B cell (primary cell): ENCODE measurements around the gene GORASP1. TPM values are rescaled to one million over a fixed set of nuclear protein-coding genes. Genes with fewer than 3 reads are reported as not detected.
A peak's percentile ranks its signal among the peaks of the same experiment; 100 is the strongest.

Experiments
- ATAC-seq: fragments of 200-7000 bp; cut with Tn5 transposase; one replicate; pipeline ENCODE4 v1.10.0; 2021; ENCODE audit warnings: low read depth, mild to moderate bottlenecking, moderate number of reproducible peaks, moderate library complexity
- CTCF ChIA-PET: fragments of 350-600 bp; sonication (Branson Sonifier 250); formaldehyde crosslinking; loops from one replicate; lab custom pipeline; 2021; ENCODE audit warnings: antibody characterized with exemption, inconsistent platforms; lab: Charles Lee
- POLR2A ChIA-PET: fragments of 350-600 bp; sonication (Branson Sonifier 250); formaldehyde crosslinking; loops from one replicate; lab custom pipeline; 2021; ENCODE audit warnings: antibody characterized with exemption; lab: Charles Lee
- DNase-seq: peaks from one replicate; pipeline ENCODE4 v3.0.0; 2013
- H2AFZ ChIP-seq: 2 replicates; pipeline ENCODE4 v1.6.1; 2012; ENCODE audit warnings: mild to moderate bottlenecking, low read depth, low read length; ENCODE audit not compliant: insufficient read depth, poor library complexity, severe bottlenecking
- H3K27ac ChIP-seq, 2 donors: 1 replicate in 1 of 2; 2 replicates in 1 of 2; pipeline ENCODE4 v1.5.1; 2012 to 2013; ENCODE audit warnings: low read length in 2 of 2, mild to moderate bottlenecking in 2 of 2, moderate library complexity in 1 of 2
- H3K27me3 ChIP-seq, 4 experiments: fragments of 200-600 bp in 1 of 4; sonication (generic) in 1 of 4; replicated peaks in 1 of 4; 1 replicate in 2 of 4; 2 replicates in 2 of 4; pipeline versions ENCODE4 v1.6.1 to v1.7.0; 2013 to 2016; ENCODE audit warnings: low read length in 3 of 4, mild to moderate bottlenecking in 2 of 4, mixed read lengths in 1 of 4, moderate library complexity in 1 of 4; ENCODE audit not compliant: insufficient read depth in 4 of 4, control insufficient read depth in 3 of 4; ENCODE audit errors: control extremely low read depth in 1 of 4
- H3K36me3 ChIP-seq, 2 experiments: replicated peaks in 1 of 2; 1 replicate in 1 of 2; 2 replicates in 1 of 2; pipeline versions ENCODE4 v1.6.1 to v1.7.1; 2013; ENCODE audit warnings: low read length in 1 of 2; ENCODE audit not compliant: insufficient read depth in 2 of 2, control insufficient read depth in 1 of 2; ENCODE audit errors: control extremely low read depth in 1 of 2, extremely low read depth in 1 of 2
- H3K4me1 ChIP-seq, 2 donors: fragments of 200-600 bp in 1 of 2; sonication (generic) in 1 of 2; 1 replicate in 1 of 2; 2 replicates in 1 of 2; pipeline versions ENCODE4 v1.5.1 to v1.6.1; 2013 to 2017; ENCODE audit warnings: low read length in 2 of 2; ENCODE audit not compliant: control insufficient read depth in 2 of 2, insufficient read depth in 2 of 2
- H3K4me2 ChIP-seq: replicated peaks from 2 replicates; pipeline ENCODE3; 2012; ENCODE audit warnings: mild to moderate bottlenecking, low read depth, low read length; ENCODE audit not compliant: poor library complexity, severe bottlenecking
- H3K4me3 ChIP-seq, 5 experiments: fragments of 200-600 bp in 1 of 5; sonication (generic) in 1 of 5; 1 replicate in 3 of 5; 2 replicates in 2 of 5; pipeline versions ENCODE4 v1.5.1 to v1.7.0; 2011 to 2016; ENCODE audit warnings: low read length in 4 of 5, mild to moderate bottlenecking in 4 of 5, low read depth in 2 of 5, control low read depth in 1 of 5, moderate library complexity in 1 of 5; ENCODE audit not compliant: insufficient read depth in 1 of 5; ENCODE audit errors: control extremely low read depth in 1 of 5, extremely low read depth in 1 of 5
- H3K79me2 ChIP-seq: fragments of 200-600 bp; sonication (generic); one replicate; pipeline ENCODE4 v1.6.0; 2016; ENCODE audit warnings: low read length; ENCODE audit not compliant: control insufficient read depth, insufficient read depth
- H3K9ac ChIP-seq: fragments of 200-600 bp; sonication (generic); 2 replicates; pipeline ENCODE4 v1.6.1; 2017; ENCODE audit warnings: mild to moderate bottlenecking, low read length, moderate library complexity
- H3K9me3 ChIP-seq, 3 donors: one replicate each; pipeline versions ENCODE4 v1.6.1 to v1.7.1; 2013; ENCODE audit warnings: low read length in 2 of 3; ENCODE audit not compliant: control insufficient read depth in 2 of 3, insufficient read depth in 1 of 3; ENCODE audit errors: control extremely low read depth in 1 of 3
- H4K20me1 ChIP-seq: 2 replicates; pipeline ENCODE4 v1.6.0; 2012; ENCODE audit warnings: mild to moderate bottlenecking, low read length; ENCODE audit not compliant: insufficient read depth, control insufficient read depth, poor library complexity, severe bottlenecking
- H3K27ac Mint-ChIP-seq: one replicate; pipeline ENCODE4 v1.8.0; 2021; ENCODE audit warnings: mixed read lengths
- H3K27me3 Mint-ChIP-seq: one replicate; pipeline ENCODE4 v1.8.0; 2021; ENCODE audit warnings: mixed read lengths
- H3K4me1 Mint-ChIP-seq: one replicate; pipeline ENCODE4 v1.8.0; 2021; ENCODE audit warnings: mixed read lengths
- H3K4me3 Mint-ChIP-seq: one replicate; pipeline ENCODE4 v1.8.0; 2021; ENCODE audit warnings: mixed read lengths
- H3K9me3 Mint-ChIP-seq: one replicate; pipeline ENCODE4 v1.8.0; 2022; ENCODE audit warnings: mixed read lengths; ENCODE audit not compliant: insufficient read depth
- CTCF ChIP-seq: fragments of 200-600 bp; IDR thresholded peaks from one replicate; pipeline ENCODE4 v1.8.0; 2022; ENCODE audit warnings: antibody characterized with exemption, mild to moderate bottlenecking
- EZH2 ChIP-seq: IDR thresholded peaks from 2 replicates; pipeline ENCODE4 v1.6.1; 2012; ENCODE audit warnings: borderline replicate concordance, low read depth, mild to moderate bottlenecking, moderate library complexity, low read length; ENCODE audit not compliant: insufficient read depth, poor library complexity, severe bottlenecking
- WGBS: methylation state at CpG from one replicate; pipeline ENCODE4 v1.1.5; 2013; ENCODE audit warnings: missing lambda C conversion rate; ENCODE audit not compliant: insufficient coverage; 5-methylcytosine and 5-hydroxymethylcytosine counted together
- intact Hi-C: fragments of 100-400 bp; cut with micrococcal nuclease; formaldehyde crosslinking; loops from one replicate; pipeline ENCODE4 v1.10.0; 2022
- polyA plus RNA-seq: library from polyadenylated mRNA; depleted of rRNA; stranded (reverse); fragments of >200 nt; gene quantifications from 2 replicates; pipeline ENCODE4 v1.2.3, GENCODE V29; 2012
- total RNA-seq, 2 donors: library from RNA; stranded (reverse); fragments of 120-200 nt in 1 of 2; gene quantifications; 1 replicate in 1 of 2; 2 replicates in 1 of 2; pipeline versions ENCODE4 v1.2.3 to v1.2.4, GENCODE V29; 2013 to 2022

GORASP1 gene
- total and polyA plus RNA-seq, 2 donors (not counting 1 experiment from before 2014, with no cell fraction given), result 81.7 to 84.0 TPM

- Mint-ChIP-seq H3K4me1 (peaks cover 66% of the 10 kb centered on the region), H3K4me3 (no peak overlapping the region), H3K27ac (peak overlapping the region; percentile 61), H3K9me3 (no peaks in the 10 kb centered on the region), H3K27me3 (no peaks in the 10 kb centered on the region)
- intact Hi-C loops, result loop anchor here (5.0 to 10.0 kb wide), 2 partner anchors 63 to 969 kb away; partner anchors contain the start of genes ACAA1 and MYD88
- CTCF ChIA-PET, result interaction anchor here (0.9 to 5.0 kb wide), 9 partner anchors 15 to 188 kb away, joined by 3 to 44 read pairs (median 10); no protein-coding TSS in a partner anchor
- Histone ChIP-seq H2AFZ (no peak overlapping the region), H3K4me1 (peaks cover 29 to 52% of the 10 kb centered on the region in 2 donors), H4K20me1 (peaks cover 43% of the 10 kb centered on the region), H3K9ac (no peak overlapping the region), H3K9me3 (no peaks in the 10 kb centered on the region), H3K27ac (peak overlapping the region in 1 of 2 donors; percentile 24), H3K27me3 (no peaks in the 10 kb centered on the region), H3K4me2 (no peak overlapping the region), H3K79me2 (peaks cover 53% of the 10 kb centered on the region), H3K4me3 (no peak overlapping the region), H3K36me3 (peaks cover 0 to 24% of the 10 kb centered on the region in 2 experiments)
- DNase-seq, result no peak
- POLR2A ChIA-PET, result interaction anchor here (1.0 kb wide), 1 partner anchor 23 kb away, joined by 3 read pairs; no protein-coding TSS in a partner anchor
- no peak for ATAC-seq
- WGBS, result 96% methylated on average over 6 of the region's 6 CpGs
- no peak for TF ChIP-seq EZH2
- TF ChIP-seq CTCF, result no peak
Measured at GRCh38 chr3:39103791-39104552, 3.5 kb downstream of the GORASP1 start.

- no peaks in the 10 kb centered on the region for H3K27me3 Mint-ChIP-seq
- Histone ChIP-seq H3K9ac (no peak overlapping the region), H3K4me3 (no peak overlapping the region), H3K4me1 (peaks cover 22 to 45% of the 10 kb centered on the region in 2 donors), H3K9me3 (no peaks in the 10 kb centered on the region), H3K79me2 (peaks cover 53% of the 10 kb centered on the region), H2AFZ (no peak overlapping the region), H3K36me3 (peaks cover 0 to 30% of the 10 kb centered on the region in 2 experiments), H3K27me3 (no peaks in the 10 kb centered on the region), H3K4me2 (no peak overlapping the region), H4K20me1 (peaks cover 46% of the 10 kb centered on the region), H3K27ac (peak overlapping the region in 1 of 2 donors; percentile 39)
- peaks cover 60% of the 10 kb centered on the region for H3K4me1 Mint-ChIP-seq
- H3K27ac Mint-ChIP-seq, result peak overlapping the region; percentile 61
- WGBS, result 81% methylated on average over 4 of the region's 4 CpGs
- CTCF ChIA-PET, result interaction anchor here (4.1 to 4.8 kb wide), 2 partner anchors 185 to 188 kb away, joined by 20 to 44 read pairs; no protein-coding TSS in a partner anchor
- intact Hi-C loops, result loop anchor here (5.0 to 10.0 kb wide), 2 partner anchors 64 to 969 kb away; partner anchors contain the start of genes ACAA1 and MYD88
- ATAC-seq, result no peak
- no peaks in the 10 kb centered on the region for H3K9me3 Mint-ChIP-seq
- POLR2A ChIA-PET, result no interaction called here
- no peak for TF ChIP-seq CTCF
- TF ChIP-seq EZH2, result no peak
- H3K4me3 Mint-ChIP-seq, result no peak overlapping the region
- peak; percentile 25 for DNase-seq
Measured at GRCh38 chr3:39103324-39103693, 4.1 kb downstream of the GORASP1 start.
